Activated B cell treated with CpG ODN at 0.5 μM for 24 hours (primary cell): ENCODE data around the gene RGSL1. TPM values are rescaled to one million over a fixed set of nuclear protein-coding genes. Genes with fewer than 3 reads are reported as not detected.

Experiments
- ATAC-seq: fragments of 200-7000 bp; cut with Tn5 transposase; one replicate; pipeline ENCODE4 v1.10.0; 2021; ENCODE audit warnings: low read depth, mild to moderate bottlenecking, moderate library complexity
- CTCF ChIA-PET: fragments of 350-600 bp; sonication (Branson Sonifier 250); formaldehyde crosslinking; loops from one replicate; lab custom pipeline; 2021; ENCODE audit warnings: antibody characterized with exemption; lab: Charles Lee
- POLR2A ChIA-PET: fragments of 350-600 bp; sonication (Branson Sonifier 250); formaldehyde crosslinking; loops from one replicate; lab custom pipeline; 2021; ENCODE audit warnings: antibody characterized with exemption; lab: Charles Lee
- DNase-seq: peaks from one replicate; pipeline ENCODE4 v3.0.0; 2022
- H3K27ac Mint-ChIP-seq: one replicate; pipeline ENCODE4 v1.8.0; 2020; ENCODE audit warnings: mixed read lengths
- H3K27me3 Mint-ChIP-seq: one replicate; pipeline ENCODE4 v1.8.0; 2021; ENCODE audit warnings: mixed read lengths
- H3K36me3 Mint-ChIP-seq: one replicate; pipeline ENCODE4 v1.8.0; 2021; ENCODE audit warnings: low read depth, mixed read lengths
- H3K4me1 Mint-ChIP-seq: one replicate; pipeline ENCODE4 v1.8.0; 2021; ENCODE audit warnings: mixed read lengths
- H3K4me3 Mint-ChIP-seq: one replicate; pipeline ENCODE4 v1.8.0; 2020; ENCODE audit warnings: mild to moderate bottlenecking, mixed read lengths
- H3K9me3 Mint-ChIP-seq: one replicate; pipeline ENCODE4 v1.8.0; 2020; ENCODE audit warnings: mixed read lengths
- intact Hi-C: fragments of 100-400 bp; cut with micrococcal nuclease; formaldehyde crosslinking; loops from one replicate; pipeline ENCODE4 v1.15.1; 2024
- total RNA-seq: library from RNA; stranded (reverse); gene quantifications from 2 replicates; pipeline ENCODE4 v1.2.3, GENCODE V29; 2022
- TF ChIP-seq, protein P1 (sequence below): fragments of 200-600 bp; IDR thresholded peaks from one replicate; pipeline ENCODE4 v1.8.0; 2022; ENCODE audit warnings: antibody characterized with exemption, mild to moderate bottlenecking

RGSL1 gene
- total RNA-seq, 1 donor from 2014 or later: not detected

DNA sequence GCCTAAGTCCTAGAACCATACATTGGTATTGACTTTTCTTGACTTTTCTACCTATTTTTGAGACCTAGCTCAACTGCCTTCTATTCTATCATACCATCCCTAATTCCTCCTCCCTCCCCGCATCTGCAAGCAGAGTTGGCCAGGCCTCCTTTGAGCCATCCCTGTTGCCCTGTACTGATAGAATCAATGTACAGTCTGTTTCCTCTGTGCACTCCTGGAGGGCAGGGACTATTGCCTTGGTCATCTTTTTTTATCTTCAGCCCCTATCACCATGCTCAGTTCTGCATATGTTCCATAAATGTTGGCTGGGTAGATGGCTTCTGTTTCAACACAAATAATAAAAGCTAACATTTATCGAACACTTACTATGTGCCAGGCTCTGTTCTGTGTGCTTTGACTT is 158.3 kb downstream of the RGSL1 start:
- POLR2A ChIA-PET: no interaction called here
- peaks cover 4% of the 10 kb centered on the region for H3K4me1 Mint-ChIP-seq
- intact Hi-C loops: no loop called here

DNA sequence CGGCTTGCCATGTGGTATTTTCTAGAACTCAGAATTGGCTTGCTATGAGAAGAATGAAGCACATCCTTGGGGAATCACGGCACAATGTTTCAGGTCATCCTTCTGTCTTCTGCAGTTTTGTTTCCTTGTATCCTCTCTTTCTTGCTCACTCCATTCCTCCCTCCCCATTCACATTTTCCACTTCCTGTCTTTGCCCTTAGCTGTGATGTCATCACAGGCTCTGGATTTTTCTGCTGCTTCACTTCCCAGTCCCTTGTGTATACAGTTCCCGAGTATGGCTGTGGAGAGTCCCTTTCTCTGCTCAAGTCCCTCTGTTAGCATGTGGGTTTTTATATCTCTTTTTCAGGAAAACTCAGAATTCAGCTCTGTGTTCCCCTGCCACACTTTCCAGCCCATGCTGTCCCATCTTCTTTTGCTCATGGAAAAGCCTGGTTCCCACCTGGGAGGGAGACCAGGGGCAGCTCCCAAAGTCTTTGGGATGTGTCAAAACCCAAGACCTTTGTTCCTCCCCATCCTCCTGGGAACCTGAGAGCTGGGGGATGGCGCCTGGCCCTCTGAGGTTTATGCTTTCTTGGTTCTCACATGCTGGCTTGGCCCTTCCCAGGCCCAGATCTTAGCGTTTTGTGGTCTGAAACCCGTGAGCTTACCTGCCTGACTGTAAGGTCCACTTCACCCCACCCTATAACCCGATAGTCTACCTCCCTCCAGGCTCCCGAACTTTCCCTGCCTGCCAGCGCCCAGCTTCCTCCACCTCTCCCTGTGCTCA is 159.1 kb downstream of the RGSL1 start:
- no peak for DNase-seq

More for the DNA sequence above, 158.3 kb downstream of the RGSL1 start:
- DNase-seq (no peak), ATAC-seq (no peak)
- Mint-ChIP-seq H3K9me3 (no peaks in the 10 kb centered on the region), H3K27me3 (peaks cover 8% of the 10 kb centered on the region), H3K36me3 (no peaks in the 10 kb centered on the region), H3K4me3 (no peak overlapping the region), H3K27ac (no peak overlapping the region)
- CTCF ChIA-PET: interaction anchor here (16.1 kb wide), 1 partner anchor 177 kb away, joined by 562 read pairs; the partner anchor contains the start of gene NPL
- TF ChIP-seq, protein P1, sequence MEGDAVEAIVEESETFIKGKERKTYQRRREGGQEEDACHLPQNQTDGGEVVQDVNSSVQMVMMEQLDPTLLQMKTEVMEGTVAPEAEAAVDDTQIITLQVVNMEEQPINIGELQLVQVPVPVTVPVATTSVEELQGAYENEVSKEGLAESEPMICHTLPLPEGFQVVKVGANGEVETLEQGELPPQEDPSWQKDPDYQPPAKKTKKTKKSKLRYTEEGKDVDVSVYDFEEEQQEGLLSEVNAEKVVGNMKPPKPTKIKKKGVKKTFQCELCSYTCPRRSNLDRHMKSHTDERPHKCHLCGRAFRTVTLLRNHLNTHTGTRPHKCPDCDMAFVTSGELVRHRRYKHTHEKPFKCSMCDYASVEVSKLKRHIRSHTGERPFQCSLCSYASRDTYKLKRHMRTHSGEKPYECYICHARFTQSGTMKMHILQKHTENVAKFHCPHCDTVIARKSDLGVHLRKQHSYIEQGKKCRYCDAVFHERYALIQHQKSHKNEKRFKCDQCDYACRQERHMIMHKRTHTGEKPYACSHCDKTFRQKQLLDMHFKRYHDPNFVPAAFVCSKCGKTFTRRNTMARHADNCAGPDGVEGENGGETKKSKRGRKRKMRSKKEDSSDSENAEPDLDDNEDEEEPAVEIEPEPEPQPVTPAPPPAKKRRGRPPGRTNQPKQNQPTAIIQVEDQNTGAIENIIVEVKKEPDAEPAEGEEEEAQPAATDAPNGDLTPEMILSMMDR: no peak

More for the DNA sequence above, 159.1 kb downstream of the RGSL1 start:
- TF ChIP-seq, protein P1: no peak
- Mint-ChIP-seq H3K4me3 (no peak overlapping the region), H3K27me3 (peaks cover 11% of the 10 kb centered on the region), H3K9me3 (no peaks in the 10 kb centered on the region), H3K36me3 (no peaks in the 10 kb centered on the region), H3K27ac (no peak overlapping the region), H3K4me1 (peaks cover 11% of the 10 kb centered on the region)
- intact Hi-C loops: no loop called here
- no peak for ATAC-seq
- POLR2A ChIA-PET: no interaction called here
- CTCF ChIA-PET: interaction anchor here (16.1 kb wide), 1 partner anchor 176 kb away, joined by 562 read pairs; the partner anchor contains the start of gene NPL

Other genes starting within 250 kb of the RGSL1 start
- 36.8 and 37.8 TPM in 2 replicates for gene GLUL, start 58.4 kb upstream of the RGSL1 start, total RNA-seq
- not detected in 2 replicates for gene TEDDM1, start 49.5 kb upstream of the RGSL1 start, total RNA-seq
- 10.0 and 11.1 TPM in 2 replicates for gene RNASEL, start 139.1 kb downstream of the RGSL1 start, total RNA-seq
- gene RGS16, start 154.2 kb downstream of the RGSL1 start, total RNA-seq: 2.6 TPM in 2 replicates
- gene RGS8, start 234.4 kb downstream of the RGSL1 start, total RNA-seq: not detected in 2 replicates